Measurements from ENCODE around the gene ASH1L. TPM values are rescaled to one million over a fixed set of nuclear protein-coding genes. Genes with fewer than 3 reads are reported as not detected.

The ASH1L gene
- total RNA-seq, 1 experiment from 2014 or later, result 30.5 TPM

GRCh38 chr1:155304558-155305063 is 258.0 kb downstream of the ASH1L start:
- ChIA-PET POLR2A (no interaction called here), CTCF (no interaction called here), RAD21 (ENCODE audit: low non-redundant PET in 1 of 2, low total read pairs in 2 of 2, uncharacterized antibody in 2 of 2, unreplicated experiment in 2 of 2) (no interaction called here)
- BruUV-seq (replicated peaks), result no TSS peak
- Histone ChIP-seq H3K27ac (ENCODE audit: low read depth, low read length) (no peak overlapping the region), H3K4me3 (replicated peaks in 1 of 2; ENCODE audit: low read depth in 1 of 2, low read length in 2 of 2) (no peak overlapping the region), H2AFZ (ENCODE audit: low read depth, low read length, poor library complexity, severe bottlenecking) (no peak overlapping the region), H3K27me3 (ENCODE audit: insufficient read depth, low read length) (no peaks in the 10 kb centered on the region), H3K4me2 (ENCODE audit: low read length) (no peak overlapping the region), H3K4me1 (ENCODE audit: control insufficient read depth in 1 of 2, insufficient read depth in 2 of 2, low read length in 2 of 2) (peaks cover 5 to 20% of the 10 kb centered on the region in 2 experiments; a peak in 3 of 4 replicates), H3K9ac (ENCODE audit: low read length) (no peak overlapping the region), H4K20me1 (ENCODE audit: insufficient read depth) (no peaks in the 10 kb centered on the region), H3K79me2 (ENCODE audit: insufficient read depth, low read length) (peaks cover 10% of the 10 kb centered on the region), H3K9me3 (ENCODE audit: control insufficient read depth in 1 of 2, insufficient read depth in 1 of 2, low read depth in 1 of 2, low read length in 2 of 2) (no peaks in the 10 kb centered on the region), H3K9me2 (ENCODE audit: insufficient read depth) (no peaks in the 10 kb centered on the region), H3K36me3 (ENCODE audit: control insufficient read depth in 1 of 2, insufficient read depth in 2 of 2, low read length in 2 of 2) (no peaks in the 10 kb centered on the region)
- intact Hi-C loops (cut with micrococcal nuclease), result loop anchor here (5.0 kb wide), 1 partner anchor 52 kb away; no protein-coding TSS in a partner anchor
- TF ChIP-seq ZFX (IDR thresholded peaks at IDR 0.05), result no peak
- DNase-seq (ENCODE audit: low read depth, low spot score) (no peak), ATAC-seq (no peak)

DNA sequence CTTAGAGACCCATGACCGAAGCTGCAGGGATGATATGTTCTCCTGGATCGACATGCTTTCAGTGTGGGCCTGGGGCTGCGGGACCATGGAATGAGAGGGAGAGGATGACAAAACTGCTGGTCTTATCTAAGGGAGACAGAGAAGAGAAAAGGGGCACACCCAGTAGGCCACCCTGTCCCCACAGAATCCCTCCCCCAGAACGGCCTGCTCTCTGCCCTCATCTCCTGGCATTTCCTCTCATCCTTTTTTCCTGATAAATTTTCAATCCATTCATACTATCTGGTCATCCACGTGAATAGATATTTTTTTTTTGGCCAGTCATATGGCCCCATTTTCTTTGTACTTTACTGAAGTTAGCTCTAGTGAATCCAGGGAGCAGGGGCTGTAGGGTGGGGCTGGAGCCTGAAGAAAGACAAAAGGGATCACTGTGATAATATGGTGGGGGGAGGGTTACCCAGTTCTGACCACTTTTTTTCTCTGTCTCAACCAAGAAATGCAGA is 261.2 kb downstream of the ASH1L start, which contains the start of gene PKLR:
PKLR (minus strand) TSS at position 97 of the 500 bp plus-strand sequence; CDS start at position 54, 43 bp downstream.
- H4K20me1 ChIP-seq (ENCODE audit: insufficient read depth), result no peaks in the 10 kb centered on the region
- H3K4me1 ChIP-seq (ENCODE audit: control insufficient read depth in 1 of 2, insufficient read depth in 2 of 2, low read length in 2 of 2), result peaks cover 0 to 7% of the 10 kb centered on the region in 2 experiments; a peak in 3 of 4 replicates
- TF ChIP-seq SIN3A (IDR thresholded peaks at IDR 0.05; ENCODE audit: low read depth) (no peak), POLR2A (IDR thresholded peaks at IDR 0.05; ENCODE audit: borderline replicate concordance, extremely low read depth, insufficient read depth, insufficient read length) (no peak), FOSL1 (IDR thresholded peaks at IDR 0.05; ENCODE audit: low read depth) (no peak), ELF1 (IDR thresholded peaks at IDR 0.05; ENCODE audit: borderline replicate concordance, low read depth) (no peak), CEBPB (IDR thresholded peaks at IDR 0.05; ENCODE audit: low read depth) (no peak), SP1 (IDR thresholded peaks at IDR 0.05; ENCODE audit: low read depth) (no peak), ZFX (IDR thresholded peaks at IDR 0.05) (no peak), SRF (IDR thresholded peaks at IDR 0.05; ENCODE audit: low read depth) (no peak), POLR2AphosphoS5 (IDR thresholded peaks at IDR 0.05; ENCODE audit: low read depth, low read length) (no peak), EGR1 (IDR thresholded peaks at IDR 0.05; ENCODE audit: low read depth) (no peak), ZBTB33 (IDR thresholded peaks at IDR 0.05; ENCODE audit: extremely low read depth, insufficient replicate concordance, low read length) (no peak), YY1 (IDR thresholded peaks at IDR 0.05; ENCODE audit: extremely low read depth, insufficient replicate concordance, low read depth, low read length) (no peak)
- TF ChIP-seq, protein P1, sequence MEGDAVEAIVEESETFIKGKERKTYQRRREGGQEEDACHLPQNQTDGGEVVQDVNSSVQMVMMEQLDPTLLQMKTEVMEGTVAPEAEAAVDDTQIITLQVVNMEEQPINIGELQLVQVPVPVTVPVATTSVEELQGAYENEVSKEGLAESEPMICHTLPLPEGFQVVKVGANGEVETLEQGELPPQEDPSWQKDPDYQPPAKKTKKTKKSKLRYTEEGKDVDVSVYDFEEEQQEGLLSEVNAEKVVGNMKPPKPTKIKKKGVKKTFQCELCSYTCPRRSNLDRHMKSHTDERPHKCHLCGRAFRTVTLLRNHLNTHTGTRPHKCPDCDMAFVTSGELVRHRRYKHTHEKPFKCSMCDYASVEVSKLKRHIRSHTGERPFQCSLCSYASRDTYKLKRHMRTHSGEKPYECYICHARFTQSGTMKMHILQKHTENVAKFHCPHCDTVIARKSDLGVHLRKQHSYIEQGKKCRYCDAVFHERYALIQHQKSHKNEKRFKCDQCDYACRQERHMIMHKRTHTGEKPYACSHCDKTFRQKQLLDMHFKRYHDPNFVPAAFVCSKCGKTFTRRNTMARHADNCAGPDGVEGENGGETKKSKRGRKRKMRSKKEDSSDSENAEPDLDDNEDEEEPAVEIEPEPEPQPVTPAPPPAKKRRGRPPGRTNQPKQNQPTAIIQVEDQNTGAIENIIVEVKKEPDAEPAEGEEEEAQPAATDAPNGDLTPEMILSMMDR (IDR thresholded peaks at IDR 0.05 in 2 of 3, conservative IDR thresholded peaks at IDR 0.05 in 1 of 3; ENCODE audit: borderline replicate concordance in 1 of 3, insufficient read depth in 1 of 3, low read depth in 2 of 3, low read length in 2 of 3), result no peak
- TF ChIP-seq, protein P2, sequence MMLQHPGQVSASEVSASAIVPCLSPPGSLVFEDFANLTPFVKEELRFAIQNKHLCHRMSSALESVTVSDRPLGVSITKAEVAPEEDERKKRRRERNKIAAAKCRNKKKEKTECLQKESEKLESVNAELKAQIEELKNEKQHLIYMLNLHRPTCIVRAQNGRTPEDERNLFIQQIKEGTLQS (IDR thresholded peaks at IDR 0.05), result no peak
- POLR2A ChIA-PET, result no interaction called here
- intact Hi-C loops (cut with micrococcal nuclease), result no loop called here
- H3K4me3 ChIP-seq (replicated peaks in 1 of 2; ENCODE audit: low read depth in 1 of 2, low read length in 2 of 2), result no peak within 1 kb of the TSS
- no peaks in the 10 kb centered on the region for H3K36me3 ChIP-seq (ENCODE audit: control insufficient read depth in 1 of 2, insufficient read depth in 2 of 2, low read length in 2 of 2)
- H3K9me3 ChIP-seq (ENCODE audit: control insufficient read depth in 1 of 2, insufficient read depth in 1 of 2, low read depth in 1 of 2, low read length in 2 of 2), result no peaks in the 10 kb centered on the region
- no peaks in the 10 kb centered on the region for H3K79me2 ChIP-seq (ENCODE audit: insufficient read depth, low read length)
- DNase-seq (ENCODE audit: low read depth, low spot score), result no peak
- no TSS peak for BruUV-seq (replicated peaks)
- no peak within 1 kb of the TSS for H2AFZ ChIP-seq (ENCODE audit: low read depth, low read length, poor library complexity, severe bottlenecking)
- no peak within 1 kb of the TSS for H3K27ac ChIP-seq (ENCODE audit: low read depth, low read length)
- H3K4me2 ChIP-seq (ENCODE audit: low read length), result no peak within 1 kb of the TSS
- CTCF ChIA-PET, result no interaction called here
- H3K9ac ChIP-seq (ENCODE audit: low read length), result no peak within 1 kb of the TSS
- no peaks in the 10 kb centered on the region for H3K27me3 ChIP-seq (ENCODE audit: insufficient read depth, low read length)
- H3K9me2 ChIP-seq (ENCODE audit: insufficient read depth), result no peaks in the 10 kb centered on the region
- no peak for ATAC-seq
- RAD21 ChIA-PET (ENCODE audit: low non-redundant PET in 1 of 2, low total read pairs in 2 of 2, uncharacterized antibody in 2 of 2, unreplicated experiment in 2 of 2), result interaction anchor here in 1 of 2 experiments (0.7 kb wide), 1 partner anchor 343 kb away, joined by 3 read pairs; no protein-coding TSS in a partner anchor

Data from HCT116 (cell line).